K562 (cell line): ENCODE measurements around the gene CYRIA.

ENCODE experiments used
- ARID2 ChIP-seq: fragments of 450-650 bp; IDR thresholded peaks from 2 replicates; pipeline ENCODE4 v1.6.1; 2017; ENCODE audit warnings: antibody characterized with exemption, mild to moderate bottlenecking
- CTCF ChIP-seq, 3 experiments: IDR thresholded peaks in 2 of 3; conservative IDR thresholded peaks in 1 of 3; 2 replicates each; pipeline ENCODE4 v1.5.1; 2011 to 2012; ENCODE audit warnings: low read length in 3 of 3, mild to moderate bottlenecking in 3 of 3, control low read depth in 2 of 3, improper control_type of control experiment in 1 of 3, inconsistent platforms in 1 of 3, low read depth in 1 of 3, mixed read lengths in 1 of 3, moderate library complexity in 1 of 3; ENCODE audit not compliant: insufficient read depth in 2 of 3
- EZH2 ChIP-seq: IDR thresholded peaks from 2 replicates; pipeline ENCODE4 v1.6.1; 2012; ENCODE audit warnings: low read depth, mild to moderate bottlenecking, inconsistent platforms, low read length, borderline replicate concordance
- FOXK1 ChIP-seq: sonication (generic); formaldehyde crosslinking; IDR thresholded peaks from 2 replicates; pipeline ENCODE4 v1.8.0; 2022; ENCODE audit warnings: missing genetic modification reagents, mild to moderate bottlenecking, borderline replicate concordance
- NR2C2 ChIP-seq, 2 experiments: fragments of 200-800 bp in 1 of 2; sonication (Bioruptor generic) in 1 of 2; sonication (generic) in 1 of 2; formaldehyde crosslinking in 1 of 2; IDR thresholded peaks; 2 replicates each; pipeline versions ENCODE4 v1.6.1 to v1.8.0; 2016 to 2022; ENCODE audit warnings: mild to moderate bottlenecking in 1 of 2, missing compliant biosample characterization in 1 of 2, missing genetic modification characterization in 1 of 2, missing genetic modification reagents in 1 of 2
- PTBP1 ChIP-seq: fragments of 200-400 bp; formaldehyde crosslinking; IDR thresholded peaks from 2 replicates; pipeline ENCODE4 v1.6.1; 2017; ENCODE audit warnings: low read depth, low read length
- RAD21 ChIP-seq, 2 experiments: fragments of 250-450 bp in 1 of 2; fragments of 450-650 bp in 1 of 2; sonication (Bioruptor Pico) in 1 of 2; formaldehyde crosslinking in 1 of 2; IDR thresholded peaks in 1 of 2; conservative IDR thresholded peaks in 1 of 2; 2 replicates each; pipeline versions ENCODE4 v1.4.0 to v1.8.0; 2020 to 2022; ENCODE audit warnings: mild to moderate bottlenecking in 2 of 2, moderate library complexity in 1 of 2
- SREBF2 ChIP-seq: sonication (generic); formaldehyde crosslinking; IDR thresholded peaks from 2 replicates; pipeline ENCODE4 v1.4.0; 2020; ENCODE audit warnings: mild to moderate bottlenecking, missing genetic modification reagents
- ZNF174 ChIP-seq: fragments of 250-450 bp; sonication (Bioruptor Pico); IDR thresholded peaks from 2 replicates; pipeline ENCODE4 v1.4.0; 2020; ENCODE audit warnings: mild to moderate bottlenecking
- ZNF23 ChIP-seq: fragments of 250-450 bp; sonication (Bioruptor Pico); IDR thresholded peaks from 2 replicates; pipeline ENCODE4 v1.4.0; 2020; ENCODE audit warnings: mild to moderate bottlenecking
- ZNF75A ChIP-seq: fragments of 450-650 bp; formaldehyde crosslinking; IDR thresholded peaks from 2 replicates; pipeline ENCODE4 v1.4.0; 2020; ENCODE audit warnings: mild to moderate bottlenecking
- ZNF79 ChIP-seq: fragments of 250-450 bp; sonication (Bioruptor Pico); IDR thresholded peaks from 2 replicates; pipeline ENCODE4 v1.4.0; 2020; ENCODE audit warnings: low read depth, mild to moderate bottlenecking, moderate library complexity
- TF ChIP-seq, protein P1 (sequence below): fragments of 450-650 bp; IDR thresholded peaks from 2 replicates; pipeline ENCODE4 v1.7.0; 2016; ENCODE audit warnings: borderline replicate concordance

GRCh38 chr2:16687955-16688354 is 22.3 kb upstream of the CYRIA start:
- TF ChIP-seq CTCF (IDR thresholded peaks at IDR 0.05 in 2 of 3, conservative IDR thresholded peaks at IDR 0.05 in 1 of 3; ENCODE audit: insufficient read depth in 2 of 3, low read depth in 1 of 3, low read length in 3 of 3) (no peak), FOXK1 (CRISPR knock-in tag) (no peak), ZNF174 (CRISPR knock-in tag) (no peak), SREBF2 (CRISPR knock-in tag) (no peak), EZH2 (no peak), ARID2 (no peak), PTBP1 (no peak), ZNF79 (no peak), ZNF23 (CRISPR knock-in tag) (no peak), NR2C2 (CRISPR knock-in tag; IDR thresholded peaks at IDR 0.05) (no peak), NR2C2 (tag; IDR thresholded peaks at IDR 0.05) (no peak), ZNF75A (CRISPR knock-in tag) (no peak), RAD21 (CRISPR knock-in tag; conservative IDR thresholded peaks at IDR 0.05 in 1 of 2, IDR thresholded peaks at IDR 0.05 in 1 of 2) (no peak)
- TF ChIP-seq, protein P1, sequence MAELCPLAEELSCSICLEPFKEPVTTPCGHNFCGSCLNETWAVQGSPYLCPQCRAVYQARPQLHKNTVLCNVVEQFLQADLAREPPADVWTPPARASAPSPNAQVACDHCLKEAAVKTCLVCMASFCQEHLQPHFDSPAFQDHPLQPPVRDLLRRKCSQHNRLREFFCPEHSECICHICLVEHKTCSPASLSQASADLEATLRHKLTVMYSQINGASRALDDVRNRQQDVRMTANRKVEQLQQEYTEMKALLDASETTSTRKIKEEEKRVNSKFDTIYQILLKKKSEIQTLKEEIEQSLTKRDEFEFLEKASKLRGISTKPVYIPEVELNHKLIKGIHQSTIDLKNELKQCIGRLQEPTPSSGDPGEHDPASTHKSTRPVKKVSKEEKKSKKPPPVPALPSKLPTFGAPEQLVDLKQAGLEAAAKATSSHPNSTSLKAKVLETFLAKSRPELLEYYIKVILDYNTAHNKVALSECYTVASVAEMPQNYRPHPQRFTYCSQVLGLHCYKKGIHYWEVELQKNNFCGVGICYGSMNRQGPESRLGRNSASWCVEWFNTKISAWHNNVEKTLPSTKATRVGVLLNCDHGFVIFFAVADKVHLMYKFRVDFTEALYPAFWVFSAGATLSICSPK: no peak
